Measurements from ENCODE around the gene KIF26B. TPM values are rescaled to one million over a fixed set of nuclear protein-coding genes. Genes with fewer than 3 reads are reported as not detected.

KIF26B gene
- total RNA-seq, 3 donors from 2014 or later, result 0.03 to 0.24 (median 0.10) TPM

- no peak overlapping the region for H3K4me3 Mint-ChIP-seq
- no peak for ATAC-seq
- H3K9me3 Mint-ChIP-seq, result peaks cover 3% of the 10 kb centered on the region
- H3K27me3 Mint-ChIP-seq (ENCODE audit: low read depth), result no peaks in the 10 kb centered on the region
- no peak for DNase-seq
- no peaks in the 10 kb centered on the region for H3K36me3 Mint-ChIP-seq (ENCODE audit: insufficient read depth)
- no peaks in the 10 kb centered on the region for H3K4me1 Mint-ChIP-seq (ENCODE audit: low read depth)
These were observed 519.2 kb downstream of the KIF26B start for GRCh38 chr1:245673881-245674414.

GRCh38 chr1:245677461-245678240, 522.9 kb downstream of the KIF26B start:
- Mint-ChIP-seq H3K4me1 (ENCODE audit: low read depth) (no peaks in the 10 kb centered on the region), H3K27me3 (ENCODE audit: low read depth) (no peaks in the 10 kb centered on the region)
- DNase-seq, result no peak

GRCh38 chr1:245678860-245679411, 524.2 kb downstream of the KIF26B start:
- DNase-seq (no peak), ATAC-seq (no peak)
- Mint-ChIP-seq H3K4me3 (no peak overlapping the region), H3K27me3 (ENCODE audit: low read depth) (no peaks in the 10 kb centered on the region), H3K4me1 (ENCODE audit: low read depth) (no peaks in the 10 kb centered on the region), H3K9me3 (no peaks in the 10 kb centered on the region), H3K36me3 (ENCODE audit: insufficient read depth) (no peaks in the 10 kb centered on the region)

More at GRCh38 chr1:245677461-245678240, 522.9 kb downstream of the KIF26B start:
- H3K4me3 Mint-ChIP-seq, result no peak overlapping the region
- H3K9me3 Mint-ChIP-seq, result peaks cover 3% of the 10 kb centered on the region
- H3K36me3 Mint-ChIP-seq (ENCODE audit: insufficient read depth), result no peaks in the 10 kb centered on the region
- ATAC-seq, result no peak

- Mint-ChIP-seq H3K27me3 (ENCODE audit: low read depth) (peaks cover 2% of the 10 kb centered on the region), H3K4me1 (ENCODE audit: low read depth) (no peaks in the 10 kb centered on the region), H3K9me3 (no peaks in the 10 kb centered on the region), H3K36me3 (ENCODE audit: insufficient read depth) (no peaks in the 10 kb centered on the region), H3K4me3 (no peak overlapping the region)
- ATAC-seq (peak in 1 of 2 donors; percentile 43), DNase-seq (no peak)
These were observed 525.3 kb downstream of the KIF26B start for GRCh38 chr1:245679821-245680780.

GRCh38 chr1:245682638-245683628, 528.1 kb downstream of the KIF26B start:
- no peak for ATAC-seq
- no peak for DNase-seq
- Mint-ChIP-seq H3K4me1 (ENCODE audit: low read depth) (no peaks in the 10 kb centered on the region), H3K9me3 (no peaks in the 10 kb centered on the region), H3K36me3 (ENCODE audit: insufficient read depth) (no peaks in the 10 kb centered on the region), H3K27me3 (ENCODE audit: low read depth) (peaks cover 6% of the 10 kb centered on the region), H3K4me3 (no peak overlapping the region)

- no peaks in the 10 kb centered on the region for H3K9me3 Mint-ChIP-seq
- H3K36me3 Mint-ChIP-seq (ENCODE audit: insufficient read depth), result no peaks in the 10 kb centered on the region
- no peaks in the 10 kb centered on the region for H3K4me1 Mint-ChIP-seq (ENCODE audit: low read depth)
- DNase-seq (no peak), ATAC-seq (no peak)
- peaks cover 6% of the 10 kb centered on the region for H3K27me3 Mint-ChIP-seq (ENCODE audit: low read depth)
- H3K4me3 Mint-ChIP-seq, result no peak overlapping the region
These were observed 528.9 kb downstream of the KIF26B start for GRCh38 chr1:245683676-245684075.

- no peak for DNase-seq
- no peaks in the 10 kb centered on the region for H3K9me3 Mint-ChIP-seq
- peaks cover 6% of the 10 kb centered on the region for H3K27me3 Mint-ChIP-seq (ENCODE audit: low read depth)
- H3K4me3 Mint-ChIP-seq, result no peak overlapping the region
- no peak for ATAC-seq
- no peaks in the 10 kb centered on the region for H3K4me1 Mint-ChIP-seq (ENCODE audit: low read depth)
- H3K36me3 Mint-ChIP-seq (ENCODE audit: insufficient read depth), result no peaks in the 10 kb centered on the region
These were observed 529.4 kb downstream of the KIF26B start for GRCh38 chr1:245684166-245684565.

GRCh38 chr1:245684571-245684970, 529.8 kb downstream of the KIF26B start:
- Mint-ChIP-seq H3K9me3 (no peaks in the 10 kb centered on the region), H3K27me3 (ENCODE audit: low read depth) (peaks cover 7% of the 10 kb centered on the region), H3K4me1 (ENCODE audit: low read depth) (no peaks in the 10 kb centered on the region), H3K36me3 (ENCODE audit: insufficient read depth) (no peaks in the 10 kb centered on the region), H3K4me3 (no peak overlapping the region)
- no peak for ATAC-seq
- DNase-seq, result no peak

GRCh38 chr1:245685111-245685810, 530.5 kb downstream of the KIF26B start:
- H3K4me1 Mint-ChIP-seq (ENCODE audit: low read depth), result no peaks in the 10 kb centered on the region
- peaks cover 8% of the 10 kb centered on the region for H3K27me3 Mint-ChIP-seq (ENCODE audit: low read depth)
- no peaks in the 10 kb centered on the region for H3K36me3 Mint-ChIP-seq (ENCODE audit: insufficient read depth)
- ATAC-seq (no peak), DNase-seq (no peak)
- no peaks in the 10 kb centered on the region for H3K9me3 Mint-ChIP-seq
- no peak overlapping the region for H3K4me3 Mint-ChIP-seq

GRCh38 chr1:245686006-245686405, 531.2 kb downstream of the KIF26B start:
- Mint-ChIP-seq H3K4me3 (no peak overlapping the region), H3K36me3 (ENCODE audit: insufficient read depth) (no peaks in the 10 kb centered on the region), H3K9me3 (no peaks in the 10 kb centered on the region), H3K4me1 (ENCODE audit: low read depth) (no peaks in the 10 kb centered on the region), H3K27me3 (ENCODE audit: low read depth) (peaks cover 8% of the 10 kb centered on the region)
- no peak for ATAC-seq
- no peak for DNase-seq

GRCh38 chr1:245686446-245687030, 531.8 kb downstream of the KIF26B start:
- no peak for DNase-seq
- ATAC-seq, result no peak
- Mint-ChIP-seq H3K4me1 (ENCODE audit: low read depth) (no peaks in the 10 kb centered on the region), H3K27me3 (ENCODE audit: low read depth) (peaks cover 8% of the 10 kb centered on the region), H3K36me3 (ENCODE audit: insufficient read depth) (no peaks in the 10 kb centered on the region), H3K9me3 (no peaks in the 10 kb centered on the region), H3K4me3 (no peak overlapping the region)

GRCh38 chr1:245687152-245687635, 532.4 kb downstream of the KIF26B start:
- ATAC-seq (no peak), DNase-seq (no peak)
- H3K9me3 Mint-ChIP-seq, result no peaks in the 10 kb centered on the region
- no peaks in the 10 kb centered on the region for H3K36me3 Mint-ChIP-seq (ENCODE audit: insufficient read depth)
- no peak overlapping the region for H3K4me3 Mint-ChIP-seq
- H3K4me1 Mint-ChIP-seq (ENCODE audit: low read depth), result no peaks in the 10 kb centered on the region
- peaks cover 8% of the 10 kb centered on the region for H3K27me3 Mint-ChIP-seq (ENCODE audit: low read depth)
